ENCODE data around the gene TAX1BP1.
"Not testable (repeated sequence)": the region's sequence is repeated elsewhere in the genome, so short reads cannot be mapped to it uniquely, and the experiment has no call there.

The TAX1BP1 gene

GRCh38 chr7:27850531-27850930, 110.6 kb downstream of the TAX1BP1 start:
- no peak for DNase-seq

- DNase-seq: not testable (repeated sequence)
Observed at GRCh38 chr7:27856703-27857485, 116.9 kb downstream of the TAX1BP1 start.

GRCh38 chr7:27860800-27861199, 120.8 kb downstream of the TAX1BP1 start:
- no peak for DNase-seq

- no peak for DNase-seq
Observed at GRCh38 chr7:27861747-27862146, 121.8 kb downstream of the TAX1BP1 start.

GRCh38 chr7:27863880-27864279, 123.9 kb downstream of the TAX1BP1 start:
- no peak for DNase-seq

GRCh38 chr7:27866256-27866655, 126.3 kb downstream of the TAX1BP1 start:
- no peak for DNase-seq

- DNase-seq: no peak
Observed at GRCh38 chr7:27866828-27867672, 127.1 kb downstream of the TAX1BP1 start.

- DNase-seq: no peak
Observed at GRCh38 chr7:27868131-27868550, 128.2 kb downstream of the TAX1BP1 start.

GRCh38 chr7:27869056-27869455, 129.1 kb downstream of the TAX1BP1 start:
- DNase-seq: no peak

- DNase-seq: no peak
Observed at GRCh38 chr7:27870595-27870994, 130.6 kb downstream of the TAX1BP1 start.

GRCh38 chr7:27871086-27871485, 131.1 kb downstream of the TAX1BP1 start:
- DNase-seq: no peak

- no peak for DNase-seq
Observed at GRCh38 chr7:27871866-27872265, 131.9 kb downstream of the TAX1BP1 start.

- no peak for DNase-seq
Observed at GRCh38 chr7:27872356-27873275, 132.7 kb downstream of the TAX1BP1 start.

- DNase-seq: no peak
Observed at GRCh38 chr7:27873981-27874957, 134.3 kb downstream of the TAX1BP1 start.

- no peak for DNase-seq
Observed at GRCh38 chr7:27875061-27875460, 135.1 kb downstream of the TAX1BP1 start.

GRCh38 chr7:27875832-27876231, 135.9 kb downstream of the TAX1BP1 start:
- DNase-seq: no peak

GRCh38 chr7:27876756-27877155, 136.8 kb downstream of the TAX1BP1 start:
- DNase-seq: no peak
